GM18873 (cell line): ENCODE results near the gene HTR3E.
"Not testable (repeated sequence)": the region's sequence is repeated elsewhere in the genome, so short reads cannot be mapped to it uniquely, and the experiment has no call there.

Experiments used
- ATAC-seq: cut with Tn5 transposase; IDR thresholded peaks from one replicate; pipeline ENCODE4 v1.9.1; 2021; ENCODE audit warnings: mild to moderate bottlenecking, moderate library complexity, moderate number of reproducible peaks; ENCODE audit not compliant: unreplicated experiment, low FRiP score

Gene HTR3E, protein sequence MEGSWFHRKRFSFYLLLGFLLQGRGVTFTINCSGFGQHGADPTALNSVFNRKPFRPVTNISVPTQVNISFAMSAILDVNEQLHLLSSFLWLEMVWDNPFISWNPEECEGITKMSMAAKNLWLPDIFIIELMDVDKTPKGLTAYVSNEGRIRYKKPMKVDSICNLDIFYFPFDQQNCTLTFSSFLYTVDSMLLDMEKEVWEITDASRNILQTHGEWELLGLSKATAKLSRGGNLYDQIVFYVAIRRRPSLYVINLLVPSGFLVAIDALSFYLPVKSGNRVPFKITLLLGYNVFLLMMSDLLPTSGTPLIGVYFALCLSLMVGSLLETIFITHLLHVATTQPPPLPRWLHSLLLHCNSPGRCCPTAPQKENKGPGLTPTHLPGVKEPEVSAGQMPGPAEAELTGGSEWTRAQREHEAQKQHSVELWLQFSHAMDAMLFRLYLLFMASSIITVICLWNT

DNA sequence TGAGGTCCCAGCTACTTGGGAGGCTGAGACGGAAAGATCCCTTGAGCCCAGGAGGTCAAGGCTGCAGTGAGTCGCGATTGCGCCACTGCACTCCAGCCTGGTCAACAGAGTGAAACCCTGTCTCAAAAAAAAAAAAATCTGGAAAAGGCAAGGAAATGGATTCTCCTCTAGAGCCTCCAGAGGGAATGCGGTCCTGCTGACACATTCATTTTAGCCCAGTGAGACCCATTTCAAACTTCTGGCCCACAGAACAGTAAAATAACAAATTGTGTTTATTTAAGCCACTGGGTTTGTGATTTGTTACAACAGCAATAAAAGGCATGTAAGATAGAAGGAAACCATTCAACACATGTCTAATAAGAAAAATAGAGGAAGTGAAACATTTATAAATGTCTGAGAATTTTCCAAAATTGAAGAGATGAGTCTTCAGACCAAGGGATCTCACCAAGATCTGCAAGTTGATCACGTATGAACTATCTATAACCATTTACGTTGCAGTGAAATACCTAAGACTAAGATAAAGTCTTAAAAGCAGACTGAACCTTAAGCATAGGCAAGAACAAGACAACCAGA is at the start of gene HTR3E:
Gene HTR3E, plus strand, starts transcription at position 254 of the 573 bp plus-strand sequence. CDS start 466 bp downstream, outside the sequence.
- no peak for ATAC-seq

DNA sequence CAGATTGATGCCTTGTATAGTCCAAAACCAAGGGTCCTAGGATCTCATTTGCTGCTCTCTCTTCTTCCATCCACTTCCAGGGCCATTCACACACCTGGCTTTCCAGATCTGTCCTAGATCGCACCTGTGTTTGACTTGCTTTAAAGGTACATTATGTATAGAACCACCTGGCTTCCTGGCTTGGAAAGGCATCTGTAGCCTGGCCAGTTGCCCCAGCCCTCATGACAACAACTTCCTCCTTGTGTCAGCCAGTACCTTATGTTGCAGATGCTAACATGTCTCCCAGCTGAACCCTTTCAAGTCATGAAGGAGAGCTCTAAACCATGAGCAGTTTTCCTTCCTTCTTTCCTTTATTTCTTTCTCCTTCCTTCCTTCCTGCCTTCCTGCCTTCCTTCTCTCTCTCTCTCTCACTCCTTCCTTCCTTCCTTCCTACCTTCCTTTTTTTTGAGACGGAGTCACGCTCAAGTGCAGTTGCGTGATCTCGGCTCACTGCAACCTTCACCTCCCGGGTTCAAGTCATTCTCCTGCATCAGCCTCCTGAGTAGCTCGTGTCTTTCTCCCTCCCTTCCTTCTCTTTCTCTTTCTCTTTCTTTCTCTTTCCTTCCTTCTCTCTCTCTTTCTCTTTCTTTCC is 46.5 kb upstream of the HTR3E start:
- no peak for ATAC-seq

DNA sequence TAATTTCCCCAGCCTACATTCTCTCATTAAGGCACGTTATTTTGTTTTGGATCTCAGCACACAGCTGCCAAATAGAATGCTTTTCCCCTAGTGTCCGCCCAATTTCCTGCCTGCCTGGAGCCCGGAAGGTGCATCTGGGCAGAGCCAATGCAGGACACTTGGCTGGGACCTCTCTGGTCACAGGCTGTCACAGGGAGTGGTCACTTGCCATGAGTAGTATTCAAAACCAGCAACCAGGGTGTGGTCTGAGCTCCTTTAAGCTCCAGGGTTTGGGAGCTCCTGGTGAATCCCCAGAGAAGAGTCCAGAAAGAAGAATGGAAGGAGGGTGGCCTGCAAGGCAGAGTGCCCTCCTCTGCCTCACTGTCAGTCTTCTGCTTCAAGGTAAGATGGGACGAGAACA is 44.1 kb upstream of the HTR3E start, which contains the start of gene HTR3C:
Gene HTR3C, plus strand, starts transcription at position 281 of the 400 bp plus-strand sequence. Its CDS starts 34 bp downstream, at position 315.
- no peak for ATAC-seq

DNA sequence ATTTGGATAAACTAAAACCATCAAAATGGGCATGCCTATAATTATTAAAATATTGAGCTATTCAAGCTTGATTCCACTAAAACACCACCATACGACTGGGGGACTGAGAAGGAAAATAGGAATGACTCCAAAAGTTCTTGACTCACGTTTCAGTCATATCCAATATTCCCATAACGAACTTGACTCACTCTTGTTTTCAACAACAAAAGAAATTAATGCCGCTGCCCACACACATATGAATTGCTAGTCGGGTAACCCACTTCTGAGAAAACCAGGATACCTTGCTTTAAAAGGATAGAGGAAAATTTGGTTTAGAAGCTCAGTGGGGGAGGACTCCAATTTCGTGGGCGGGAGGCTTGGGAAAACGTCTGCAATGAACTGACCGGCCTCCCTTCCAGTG is 38.8 kb upstream of the HTR3E start:
- no peak for ATAC-seq

DNA sequence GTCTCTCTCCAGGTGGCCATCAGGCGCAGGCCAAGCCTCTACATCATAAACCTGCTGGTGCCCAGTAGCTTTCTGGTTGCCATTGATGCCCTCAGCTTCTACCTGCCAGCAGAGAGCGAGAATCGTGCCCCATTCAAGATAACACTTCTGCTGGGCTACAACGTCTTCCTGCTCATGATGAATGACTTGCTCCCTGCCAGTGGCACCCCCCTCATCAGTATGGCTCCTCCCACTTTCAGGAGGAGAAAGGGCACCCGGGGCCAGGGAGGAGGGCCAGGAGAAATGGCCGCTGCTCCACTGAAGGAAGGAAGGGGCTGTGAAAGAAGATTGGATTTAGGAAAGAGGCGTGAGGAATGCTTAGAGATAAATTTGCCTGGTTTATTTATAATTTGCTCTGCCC is 37.4 kb upstream of the HTR3E start:
- ATAC-seq, result no peak

DNA sequence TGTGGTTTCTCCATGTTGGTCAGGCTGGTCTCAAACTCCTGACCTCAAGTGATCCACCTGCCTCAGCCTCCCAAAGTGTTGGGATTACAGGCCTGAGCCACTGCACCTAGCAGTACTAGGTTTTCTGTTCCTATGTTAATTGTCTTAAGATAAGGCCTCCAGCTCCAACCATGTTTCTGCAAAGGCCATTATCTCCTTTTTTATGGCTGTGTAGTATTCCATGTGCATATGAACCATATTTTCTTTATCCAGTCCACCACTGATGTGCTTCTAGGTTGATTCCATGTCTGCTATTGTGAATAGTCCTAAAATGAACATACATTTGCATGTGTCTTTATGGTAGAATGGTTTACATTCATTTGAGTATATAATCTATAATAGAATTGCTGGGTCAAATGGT is 34.2 kb upstream of the HTR3E start:
- ATAC-seq, result no peak

DNA sequence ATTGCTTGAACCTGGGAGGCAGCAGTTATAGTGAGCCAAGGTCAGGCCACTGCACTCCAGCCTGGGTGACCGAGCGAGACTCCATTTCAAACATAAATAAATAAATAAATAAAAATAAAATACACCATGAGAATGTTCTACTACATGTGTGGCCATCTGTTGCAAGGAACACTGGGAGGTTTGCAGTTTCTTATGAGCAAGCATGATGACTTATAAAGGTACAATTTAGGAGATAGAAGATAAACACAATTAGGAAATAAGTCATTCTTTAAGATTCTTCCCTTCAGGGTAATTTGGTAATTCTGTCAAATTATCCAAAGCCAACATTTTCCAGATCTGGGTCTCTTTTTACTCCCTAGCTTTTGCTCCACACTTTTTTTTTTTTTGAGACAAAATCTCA is 30.7 kb upstream of the HTR3E start:
- no peak for ATAC-seq

DNA sequence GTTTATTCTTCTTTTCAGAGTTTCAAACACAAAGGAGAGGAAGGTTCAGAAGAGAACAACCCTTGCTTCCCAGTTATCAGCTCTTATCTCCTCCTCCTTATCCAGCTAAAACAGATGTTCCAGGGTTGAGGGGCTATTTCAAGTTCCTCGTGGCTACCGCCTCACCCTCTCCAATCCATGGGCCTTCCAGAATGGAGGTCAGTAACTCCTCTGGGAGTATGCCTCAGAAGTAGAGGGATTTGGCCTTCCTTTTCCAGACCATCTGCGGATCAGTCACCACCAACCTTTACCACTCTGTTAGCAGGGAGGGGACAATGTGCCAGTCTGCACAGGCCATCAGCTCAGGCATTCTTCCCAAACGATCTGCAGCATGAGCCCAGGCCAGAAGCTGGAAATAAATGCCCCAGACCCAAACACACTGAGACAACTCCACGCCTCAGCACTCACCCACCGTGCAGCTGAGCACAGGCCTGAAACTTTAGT is 29.2 kb upstream of the HTR3E start:
- ATAC-seq, result no peak

DNA sequence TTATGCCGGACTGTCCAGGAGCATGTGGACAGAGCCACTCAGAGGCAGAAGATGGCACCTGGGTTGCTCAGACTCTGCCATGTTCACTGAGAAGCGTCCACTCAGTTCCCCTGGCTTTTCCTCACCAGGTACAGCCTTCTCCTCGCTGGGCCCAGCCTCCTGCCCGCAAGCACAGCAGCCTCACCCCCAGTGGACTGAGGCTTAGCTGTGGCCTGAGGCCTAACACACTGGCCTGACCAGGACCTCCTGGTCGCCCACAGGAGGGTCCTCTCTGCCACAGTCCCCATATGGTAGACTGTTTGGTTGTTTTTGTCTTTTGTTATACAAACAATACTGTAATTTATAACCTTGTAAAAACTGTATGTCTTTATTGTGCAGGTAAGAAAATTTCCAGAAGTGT is 28.5 kb upstream of the HTR3E start:
- ATAC-seq, result no peak

DNA sequence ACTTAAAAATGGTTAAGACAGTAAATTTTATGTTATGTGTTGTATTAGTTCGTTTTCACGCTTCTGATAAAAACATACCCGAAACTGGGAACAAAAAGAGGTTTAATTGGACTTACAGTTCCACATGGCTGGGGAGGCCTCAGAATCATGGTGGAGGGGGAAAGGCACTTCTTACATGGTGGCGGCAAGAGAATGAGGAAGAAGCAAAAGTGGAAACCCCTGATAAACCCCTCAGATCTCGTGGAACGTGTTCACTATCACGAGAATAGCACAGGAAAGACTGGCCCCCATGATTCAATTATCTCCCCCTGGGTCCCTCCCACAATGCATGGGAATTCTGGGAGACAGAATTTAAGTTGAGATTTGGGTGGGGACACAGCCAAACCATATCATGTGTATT is 25.7 kb upstream of the HTR3E start:
- ATAC-seq, result not testable (repeated sequence)

DNA sequence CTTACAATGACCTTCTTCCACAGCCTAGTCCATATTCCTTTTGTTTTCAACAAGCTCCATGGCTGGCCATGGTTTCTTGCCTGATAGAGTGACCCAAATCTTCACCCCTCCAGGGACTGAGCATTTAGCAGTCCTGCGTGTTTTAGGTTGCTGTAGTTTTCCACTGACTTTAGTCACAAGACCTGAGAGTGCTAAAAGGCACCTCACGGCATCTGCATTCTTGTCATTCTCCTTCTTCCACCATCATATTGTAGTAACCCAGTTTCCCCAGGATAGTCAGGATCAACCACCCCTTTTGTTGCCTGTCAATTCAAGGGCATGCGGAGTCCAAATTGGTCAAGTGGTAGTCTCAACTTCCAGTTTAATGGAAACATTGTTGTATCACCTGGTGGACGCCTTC is 23.2 kb upstream of the HTR3E start:
- ATAC-seq, result no peak

DNA sequence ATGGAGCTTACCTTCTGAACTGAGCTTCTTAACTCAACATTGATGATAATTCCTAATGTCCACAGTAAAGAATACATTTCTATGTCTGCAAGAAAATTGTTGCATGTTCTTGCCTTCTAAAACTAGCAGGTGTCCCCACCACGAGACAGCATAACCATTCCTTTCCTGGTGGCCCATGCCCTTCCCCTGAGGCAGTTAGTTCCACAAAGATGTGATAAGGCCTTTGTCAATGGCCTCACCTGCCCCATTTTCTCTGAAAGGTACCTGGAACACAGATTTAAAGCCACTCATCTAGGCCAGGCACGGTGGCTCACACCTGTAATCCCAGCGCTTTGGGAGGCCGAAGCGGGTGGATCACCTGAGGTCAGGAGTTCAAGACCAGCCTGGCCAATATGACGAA is 21.0 kb upstream of the HTR3E start:
- ATAC-seq, result no peak

DNA sequence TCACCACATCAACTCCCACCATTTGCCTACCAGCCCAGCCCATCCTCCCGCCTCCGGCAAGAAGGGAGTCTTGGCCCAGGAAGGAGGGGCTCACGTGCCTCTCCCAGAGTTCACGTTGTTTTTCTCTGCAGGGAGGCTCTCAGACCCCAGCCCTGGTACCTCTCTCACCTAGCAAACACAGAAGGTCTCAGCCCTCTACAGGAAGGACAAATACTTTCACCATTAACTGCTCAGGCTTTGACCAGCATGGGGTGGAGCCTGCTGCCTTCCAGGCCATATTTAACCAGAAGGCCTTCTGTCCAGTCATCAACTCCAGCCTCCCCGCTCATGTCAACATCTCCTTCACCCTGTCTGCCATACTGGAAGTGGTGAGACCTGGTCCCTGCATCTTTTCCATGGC is 19.0 kb upstream of the HTR3E start:
- ATAC-seq, result no peak

DNA sequence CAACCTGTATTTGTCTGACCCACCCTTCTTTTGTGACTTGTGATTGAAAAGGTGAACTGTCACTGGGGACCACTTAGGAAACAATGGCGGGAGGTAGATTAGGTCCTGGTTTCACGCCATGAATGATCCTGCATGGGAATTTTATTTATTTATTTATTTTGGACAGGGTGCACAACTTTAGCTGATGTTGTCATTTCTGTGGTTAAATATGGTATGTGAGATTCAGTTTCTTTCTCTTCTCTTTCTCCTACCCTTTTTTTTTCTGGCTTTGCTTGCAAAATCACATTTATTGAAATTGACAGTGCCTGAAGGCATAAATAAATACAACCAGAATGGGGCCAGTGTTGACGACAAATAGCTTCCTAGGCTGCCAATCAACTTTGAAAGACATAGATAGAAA is 18.0 kb upstream of the HTR3E start:
- ATAC-seq, result no peak

DNA sequence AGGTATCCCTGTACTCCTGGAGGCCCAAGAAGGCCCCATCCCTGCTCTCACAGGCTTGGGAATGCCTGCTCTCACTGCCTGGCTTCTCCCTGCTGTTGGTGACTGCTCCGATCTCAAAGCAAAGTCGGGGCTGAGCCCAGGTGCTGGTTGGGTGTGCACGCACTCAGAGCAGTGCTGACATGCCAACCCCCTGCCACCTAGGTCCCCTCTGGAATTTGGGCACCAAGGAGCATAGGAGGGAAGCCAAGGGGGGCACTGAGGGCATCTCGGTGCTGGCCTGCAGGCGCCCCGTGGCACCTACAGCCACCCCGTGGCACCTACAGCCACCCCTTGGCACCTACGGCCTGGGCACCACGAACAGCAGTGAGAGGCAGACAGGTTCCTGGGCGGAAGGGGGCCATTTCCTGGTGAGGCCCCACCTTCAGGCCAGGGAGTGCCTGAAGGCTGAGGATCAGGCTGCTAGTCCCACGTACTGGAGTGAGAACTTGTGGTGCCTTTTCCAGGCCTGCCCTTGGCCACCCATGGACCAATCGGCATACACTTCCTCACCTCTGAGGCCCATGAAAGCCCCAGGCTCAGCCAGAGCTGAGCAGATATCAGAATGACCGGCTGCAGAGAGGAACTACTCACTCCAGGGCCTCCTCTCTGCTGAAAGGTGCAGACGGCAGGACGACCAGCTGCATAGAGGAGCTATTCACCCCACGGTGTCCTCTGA is 15.6 kb upstream of the HTR3E start:
- no peak for ATAC-seq

DNA sequence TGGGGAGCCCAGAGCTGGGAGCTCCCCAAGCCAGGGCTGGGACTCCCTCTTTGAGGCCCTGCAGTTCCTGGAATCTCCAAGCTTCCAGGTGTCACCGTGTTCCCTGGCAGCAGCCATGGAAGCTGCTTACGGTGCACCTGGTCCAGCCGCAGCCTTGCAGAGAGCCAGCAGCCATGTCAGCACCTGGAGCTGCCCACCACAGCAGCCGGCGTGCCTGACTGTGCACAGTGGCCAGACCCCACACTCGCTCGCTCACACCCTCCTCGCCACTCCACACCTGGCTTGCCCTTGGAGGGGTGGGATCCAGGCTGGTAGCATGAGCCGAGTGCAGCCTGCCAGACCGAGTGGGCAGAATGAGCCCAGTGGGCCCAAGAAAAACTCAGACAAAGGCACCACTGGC is 14.8 kb upstream of the HTR3E start:
- ATAC-seq, result no peak

DNA sequence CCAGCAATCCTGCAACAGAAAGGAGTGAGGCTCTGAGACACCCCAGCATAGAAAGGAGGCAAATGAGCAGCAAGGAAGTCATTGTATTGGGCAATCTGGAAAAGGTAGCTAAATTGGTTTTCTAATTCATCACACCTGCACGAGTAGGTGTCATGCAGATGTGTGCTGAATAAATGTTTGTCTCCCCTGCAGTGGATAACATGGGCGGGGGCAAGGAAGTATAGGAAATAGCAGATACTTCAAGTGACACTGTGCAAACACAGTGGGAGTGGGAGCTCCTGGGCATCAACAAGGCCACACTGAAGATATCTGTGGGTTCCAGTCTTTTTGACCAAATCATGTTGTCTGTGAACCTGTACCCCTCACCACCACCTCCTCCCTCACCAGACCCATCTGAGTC is 14.4 kb upstream of the HTR3E start:
- no peak for ATAC-seq

DNA sequence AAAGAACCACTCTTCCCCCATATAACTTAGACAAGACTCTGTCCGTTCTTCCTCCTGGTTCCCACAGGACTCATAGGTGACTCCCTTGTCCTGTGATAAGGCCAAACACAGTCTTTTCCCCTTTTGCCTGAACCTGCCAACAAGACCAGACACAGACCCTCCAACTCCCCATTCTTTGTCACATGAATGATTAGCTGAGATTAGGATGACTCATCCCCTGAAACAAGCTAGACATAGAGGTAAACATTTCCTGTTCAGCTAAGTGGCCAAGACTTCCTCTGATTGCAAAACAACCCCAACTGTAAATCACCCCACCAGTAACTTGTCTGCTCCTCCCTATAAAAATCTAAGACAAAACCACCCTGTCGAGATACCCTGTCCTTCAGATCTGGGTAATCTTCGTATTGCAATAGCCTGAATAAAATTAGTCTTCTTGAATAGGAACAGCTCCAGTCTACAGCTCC is 11.4 kb upstream of the HTR3E start:
- no peak for ATAC-seq

DNA sequence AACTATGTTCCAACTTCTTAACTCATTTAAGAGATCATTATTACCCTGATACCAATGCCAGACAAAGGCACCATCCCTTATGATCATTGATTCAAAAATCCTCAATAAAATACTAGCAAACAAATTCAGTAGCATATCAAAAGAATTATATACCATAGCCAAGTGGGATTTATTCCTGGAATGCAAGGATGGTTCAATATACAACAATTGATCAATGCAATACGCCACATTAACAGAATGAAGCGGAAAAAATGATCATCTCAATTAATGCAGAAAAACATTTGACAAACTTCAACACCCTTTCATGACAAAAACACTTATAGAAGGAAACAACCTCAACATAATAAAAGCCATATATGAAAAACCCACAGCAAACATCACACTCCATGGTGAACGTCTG is 4.7 kb upstream of the HTR3E start:
- ATAC-seq, result no peak

DNA sequence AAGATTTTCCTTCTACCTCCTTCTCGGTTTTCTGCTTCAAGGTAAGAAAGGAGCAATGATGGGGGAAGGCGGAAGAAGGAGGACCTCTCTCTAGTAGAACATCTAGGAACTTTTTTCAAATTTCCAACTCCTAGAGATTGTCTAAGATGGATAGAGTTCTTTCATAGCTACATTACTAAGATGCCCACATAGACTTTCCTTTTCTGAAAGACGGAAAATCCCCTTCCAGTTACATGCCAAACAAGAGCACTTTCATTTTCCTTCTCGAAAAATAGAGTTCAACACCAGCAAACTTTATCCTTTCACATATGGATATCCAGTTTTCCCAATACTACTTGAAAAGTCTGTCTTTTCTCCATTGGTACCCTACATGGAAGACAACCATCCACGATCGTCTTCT is 692 bp downstream of the HTR3E start:
- no peak for ATAC-seq
